Adipocyte (in vitro differentiated cells): ENCODE measurements around the gene SPRY4.
"Not testable (repeated sequence)": the region's sequence is repeated elsewhere in the genome, so short reads cannot be mapped to it uniquely, and the experiment has no call there.

Source experiments
- DNase-seq: peaks from one replicate; pipeline ENCODE4 v3.0.0-alpha.2; 2015; ENCODE audit warnings: low read depth
- H3K27me3 ChIP-seq: replicated peaks from 2 replicates; pipeline ENCODE4 v1.7.0; 2013; ENCODE audit warnings: mild to moderate bottlenecking, low read length, moderate library complexity; ENCODE audit not compliant: control insufficient read depth, insufficient read depth
- H3K36me3 ChIP-seq: 2 replicates; pipeline ENCODE4 v1.7.0; 2013; ENCODE audit warnings: low read length, mild to moderate bottlenecking, moderate library complexity; ENCODE audit not compliant: control insufficient read depth, insufficient read depth, severe bottlenecking
- H3K4me1 ChIP-seq: 2 replicates; pipeline ENCODE4 v1.7.0; 2013; ENCODE audit warnings: mild to moderate bottlenecking, low read length, moderate library complexity; ENCODE audit not compliant: control insufficient read depth, insufficient read depth
- H3K4me3 ChIP-seq: 2 replicates; pipeline ENCODE4 v1.7.0; 2013; ENCODE audit warnings: mild to moderate bottlenecking, low read length, moderate library complexity
- H3K9ac ChIP-seq: 2 replicates; pipeline ENCODE4 v1.7.0; 2013; ENCODE audit warnings: mild to moderate bottlenecking, low read length, moderate library complexity
- H3K9me3 ChIP-seq: 2 replicates; pipeline ENCODE4 v1.7.0; 2013; ENCODE audit warnings: mild to moderate bottlenecking, low read length, moderate library complexity; ENCODE audit not compliant: control insufficient read depth

Gene SPRY4

GRCh38 chr5:142277796-142278195 is 47.0 kb downstream of the SPRY4 start:
- Histone ChIP-seq H3K9me3 (no peaks in the 10 kb centered on the region), H3K27me3 (no peaks in the 10 kb centered on the region), H3K36me3 (no peaks in the 10 kb centered on the region), H3K9ac (no peak overlapping the region), H3K4me3 (no peak overlapping the region), H3K4me1 (no peaks in the 10 kb centered on the region)
- DNase-seq = no peak

- H3K4me1 ChIP-seq = no peaks in the 10 kb centered on the region
- H3K27me3 ChIP-seq = no peaks in the 10 kb centered on the region
- no peak for DNase-seq
- no peaks in the 10 kb centered on the region for H3K9me3 ChIP-seq
- no peak overlapping the region for H3K9ac ChIP-seq
- no peaks in the 10 kb centered on the region for H3K36me3 ChIP-seq
- no peak overlapping the region for H3K4me3 ChIP-seq
These were observed 48.3 kb downstream of the SPRY4 start for GRCh38 chr5:142276517-142276916.

- H3K9me3 ChIP-seq = no peaks in the 10 kb centered on the region
- H3K9ac ChIP-seq = no peak overlapping the region
- H3K4me1 ChIP-seq = no peaks in the 10 kb centered on the region
- H3K36me3 ChIP-seq = no peaks in the 10 kb centered on the region
- DNase-seq = no peak
- no peaks in the 10 kb centered on the region for H3K27me3 ChIP-seq
- H3K4me3 ChIP-seq = no peak overlapping the region
These were observed 49.3 kb downstream of the SPRY4 start for GRCh38 chr5:142275496-142275895.

- not testable (repeated sequence) for H3K4me3 ChIP-seq, DNase-seq, H3K9me3 ChIP-seq
These were observed 52.2 kb downstream of the SPRY4 start for GRCh38 chr5:142272596-142272995.

GRCh38 chr5:142264084-142264483 is 60.7 kb downstream of the SPRY4 start:
- H3K9ac ChIP-seq, H3K9me3 ChIP-seq, H3K4me1 ChIP-seq, H3K36me3 ChIP-seq, H3K27me3 ChIP-seq, H3K4me3 ChIP-seq, DNase-seq: not testable (repeated sequence)

More at GRCh38 chr5:142272596-142272995, 52.2 kb downstream of the SPRY4 start:
- not testable (repeated sequence) for H3K27me3 ChIP-seq, H3K9ac ChIP-seq, H3K36me3 ChIP-seq, H3K4me1 ChIP-seq

- no peak overlapping the region for H3K4me3 ChIP-seq
- H3K36me3 ChIP-seq = no peaks in the 10 kb centered on the region
- H3K9me3 ChIP-seq = no peaks in the 10 kb centered on the region
- DNase-seq = no peak
- no peaks in the 10 kb centered on the region for H3K27me3 ChIP-seq
- no peak overlapping the region for H3K9ac ChIP-seq
- H3K4me1 ChIP-seq = no peaks in the 10 kb centered on the region
These were observed 61.5 kb downstream of the SPRY4 start for GRCh38 chr5:142263346-142263745.

GRCh38 chr5:142262683-142263082 is 62.1 kb downstream of the SPRY4 start:
- Histone ChIP-seq H3K36me3 (no peaks in the 10 kb centered on the region), H3K9ac (no peak overlapping the region), H3K9me3 (no peaks in the 10 kb centered on the region), H3K27me3 (no peaks in the 10 kb centered on the region), H3K4me1 (no peaks in the 10 kb centered on the region), H3K4me3 (no peak overlapping the region)
- no peak for DNase-seq
